Ishikawa (cell line): ENCODE data around the gene SSUH2.

Experiments used
- CEBPB ChIP-seq: IDR thresholded peaks from 2 replicates; pipeline ENCODE4 v1.6.1; 2012
- EP300 ChIP-seq: IDR thresholded peaks from 2 replicates; pipeline ENCODE4 v1.6.1; 2012; ENCODE audit warnings: borderline replicate concordance
- YY1 ChIP-seq: IDR thresholded peaks from 2 replicates; pipeline ENCODE4 v1.6.1; 2012; ENCODE audit warnings: low read depth

GRCh38 chr3:8632402-8633237, 12.0 kb downstream of the SSUH2 start:
- TF ChIP-seq EP300 (no peak), YY1 (no peak), CEBPB (no peak)
